Measurements from ENCODE around the gene RPP40.
A peak's percentile ranks its signal among the peaks of the same experiment; 100 is the strongest.

The RPP40 gene

DNA sequence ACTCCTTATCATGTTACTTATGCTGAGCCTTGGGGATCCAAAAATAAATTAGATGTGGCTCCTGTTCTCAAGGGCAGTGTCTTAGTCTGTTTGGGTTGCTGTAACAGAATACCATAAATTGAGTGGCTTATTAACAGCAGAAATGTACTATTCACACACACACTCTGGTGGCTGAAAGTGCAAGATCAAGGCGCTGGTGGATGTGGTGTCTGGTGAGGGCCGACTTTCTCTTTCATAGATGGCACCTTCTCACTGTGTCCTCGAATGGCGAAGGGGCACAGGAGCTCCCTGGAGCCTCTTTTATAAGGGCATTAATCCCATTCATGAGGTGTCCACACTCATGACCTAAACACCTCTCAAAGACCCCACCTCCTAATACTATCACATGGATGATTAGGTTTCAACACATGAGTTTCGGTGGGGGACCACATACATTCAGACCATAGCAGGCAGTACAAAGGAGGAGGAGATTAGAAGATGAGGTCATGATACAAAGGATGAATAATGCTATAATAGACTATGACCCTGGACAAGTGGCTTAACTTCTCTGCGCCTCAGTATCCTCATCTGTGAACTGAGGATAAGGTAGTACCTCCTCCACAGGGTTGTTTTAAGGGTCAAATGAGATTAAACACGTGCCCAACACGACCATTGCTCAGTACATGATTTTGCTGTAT is 34.1 kb downstream of the RPP40 start:
- no peak for DNase-seq (ENCODE audit: low spot score)

DNA sequence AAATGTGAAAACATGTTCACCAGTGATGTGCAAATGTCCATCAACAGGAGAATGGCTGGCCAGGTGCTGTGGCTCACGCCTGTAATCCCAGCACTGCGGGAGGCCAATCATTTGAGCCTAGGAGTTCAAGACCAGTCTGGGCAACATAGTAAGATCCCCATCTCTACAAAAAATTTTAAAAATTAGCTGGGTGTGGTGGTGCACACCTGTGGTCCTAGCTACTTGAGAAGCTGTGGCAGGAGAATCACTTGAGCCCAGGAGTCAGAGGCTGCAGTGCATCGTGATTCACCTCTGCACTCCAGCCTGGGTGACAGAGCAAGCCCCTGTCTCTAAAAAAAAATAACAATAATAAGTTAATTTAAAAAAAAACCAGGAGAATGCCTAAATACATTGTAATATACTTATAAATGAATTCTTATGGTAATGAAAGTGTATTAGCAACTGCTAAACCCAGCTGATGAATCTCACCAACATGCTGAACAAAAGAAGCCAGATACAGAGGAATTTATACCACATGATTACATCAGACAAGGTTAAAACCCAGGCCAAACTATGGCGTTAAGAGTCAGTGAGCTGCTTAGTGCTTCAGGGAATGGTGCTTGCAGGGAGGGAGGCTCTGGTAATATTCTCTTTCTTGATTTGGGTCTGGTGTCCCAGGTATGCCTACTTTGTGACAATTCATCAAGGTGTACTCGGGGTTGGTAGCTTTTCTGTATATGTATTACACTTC is 36.4 kb downstream of the RPP40 start:
- no peak for DNase-seq (ENCODE audit: low spot score)

DNA sequence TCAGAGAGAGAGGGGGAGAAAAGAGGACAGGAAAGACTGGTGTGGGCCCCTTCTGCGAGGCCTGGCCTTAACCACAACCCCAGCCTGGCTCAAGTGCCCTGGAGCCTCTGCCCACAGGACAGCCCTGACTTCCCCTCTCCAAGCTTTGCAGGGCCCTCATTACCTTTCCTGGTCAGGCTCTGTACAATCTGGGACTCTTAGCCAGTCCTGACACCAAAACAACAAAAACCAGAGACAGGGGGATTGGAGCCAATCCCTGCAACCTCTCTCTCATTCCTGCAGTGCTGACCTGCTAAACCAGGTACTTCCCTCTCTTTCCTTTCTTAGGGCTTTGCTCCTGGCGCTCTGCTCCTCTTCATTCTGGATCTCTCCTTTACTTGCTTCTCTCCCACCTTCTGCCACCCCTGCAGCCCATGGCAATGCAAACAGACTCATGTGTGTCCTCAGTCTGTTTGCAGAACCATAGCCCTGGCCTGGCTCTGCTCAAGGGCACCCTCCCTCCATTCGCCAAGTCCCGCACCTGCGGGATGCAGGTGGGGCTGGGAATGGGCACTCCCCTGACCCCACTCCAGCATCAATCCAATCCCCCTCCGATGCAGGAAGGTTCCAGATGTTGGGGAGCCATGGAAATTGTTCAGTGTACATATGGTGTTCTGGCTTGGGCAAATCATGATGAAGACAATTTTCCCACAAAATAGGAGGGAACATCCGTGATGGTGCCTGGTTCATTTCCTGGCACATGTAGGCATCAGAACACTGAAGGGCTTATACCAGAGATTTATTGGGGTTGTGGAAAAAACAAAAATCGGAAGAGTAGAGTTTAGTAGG is 38.1 kb downstream of the RPP40 start:
- DNase-seq (ENCODE audit: low spot score), result no peak

DNA sequence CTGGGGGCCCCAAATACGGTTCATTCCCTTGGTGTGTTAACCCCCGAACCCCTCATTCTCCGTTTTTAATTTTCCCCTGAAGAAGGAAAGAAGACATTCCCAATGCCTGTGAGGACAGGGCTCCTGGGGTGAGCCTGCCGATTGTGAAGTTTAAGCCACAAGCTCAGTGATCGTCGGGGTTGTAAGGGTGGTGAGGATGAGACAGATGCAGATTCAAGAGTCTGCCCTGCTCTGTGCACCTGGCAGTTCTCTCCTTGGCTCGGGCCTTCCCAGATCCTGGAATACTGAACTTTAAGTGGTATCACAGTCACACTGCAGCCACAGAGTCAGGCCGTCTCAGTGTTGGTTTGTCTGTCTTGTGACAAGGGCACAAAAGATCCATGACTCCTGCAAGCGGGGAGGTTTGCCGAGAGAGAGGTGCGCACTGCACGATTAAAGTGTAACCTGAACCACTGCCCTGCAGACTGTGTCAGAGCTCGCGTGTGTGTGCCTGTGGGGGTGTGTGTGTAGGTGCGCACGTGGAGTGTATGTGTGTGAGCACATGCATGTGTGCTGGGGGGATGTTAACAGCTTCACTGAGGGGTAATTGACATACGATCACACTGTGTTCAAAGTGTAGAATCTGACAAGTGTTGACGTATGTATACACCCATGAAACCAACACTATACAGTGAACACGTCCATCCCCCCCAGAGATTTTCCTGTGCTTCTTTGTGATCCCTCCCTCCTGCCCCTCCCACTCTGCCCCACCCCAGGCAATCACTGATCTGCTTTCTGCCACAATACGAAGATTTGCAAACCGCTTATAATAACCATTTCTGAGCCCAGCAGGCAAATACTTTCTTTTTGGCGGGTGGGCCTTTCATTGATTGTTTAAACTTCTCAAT is 38.9 kb downstream of the RPP40 start:
- no peak for DNase-seq (ENCODE audit: low spot score)

DNA sequence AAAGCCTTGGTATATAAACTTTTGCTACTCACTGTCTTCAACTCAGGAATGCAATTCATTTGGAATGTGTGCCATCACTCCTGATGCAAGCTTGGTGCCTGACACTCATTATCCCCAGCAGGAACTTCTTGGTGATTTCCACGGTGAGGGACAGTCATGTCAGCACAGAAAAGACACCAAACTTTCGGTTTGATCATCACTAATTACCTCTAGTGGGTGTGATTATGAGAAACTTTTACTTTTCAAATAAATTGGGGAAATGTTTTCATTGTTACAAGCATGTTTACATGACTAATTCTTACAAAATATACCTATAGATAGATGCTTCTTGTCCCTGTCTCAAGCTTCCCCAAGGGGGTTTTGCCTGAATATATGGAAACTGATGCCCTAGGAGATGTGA is 40.9 kb downstream of the RPP40 start:
- DNase-seq (ENCODE audit: low spot score), result no peak

DNA sequence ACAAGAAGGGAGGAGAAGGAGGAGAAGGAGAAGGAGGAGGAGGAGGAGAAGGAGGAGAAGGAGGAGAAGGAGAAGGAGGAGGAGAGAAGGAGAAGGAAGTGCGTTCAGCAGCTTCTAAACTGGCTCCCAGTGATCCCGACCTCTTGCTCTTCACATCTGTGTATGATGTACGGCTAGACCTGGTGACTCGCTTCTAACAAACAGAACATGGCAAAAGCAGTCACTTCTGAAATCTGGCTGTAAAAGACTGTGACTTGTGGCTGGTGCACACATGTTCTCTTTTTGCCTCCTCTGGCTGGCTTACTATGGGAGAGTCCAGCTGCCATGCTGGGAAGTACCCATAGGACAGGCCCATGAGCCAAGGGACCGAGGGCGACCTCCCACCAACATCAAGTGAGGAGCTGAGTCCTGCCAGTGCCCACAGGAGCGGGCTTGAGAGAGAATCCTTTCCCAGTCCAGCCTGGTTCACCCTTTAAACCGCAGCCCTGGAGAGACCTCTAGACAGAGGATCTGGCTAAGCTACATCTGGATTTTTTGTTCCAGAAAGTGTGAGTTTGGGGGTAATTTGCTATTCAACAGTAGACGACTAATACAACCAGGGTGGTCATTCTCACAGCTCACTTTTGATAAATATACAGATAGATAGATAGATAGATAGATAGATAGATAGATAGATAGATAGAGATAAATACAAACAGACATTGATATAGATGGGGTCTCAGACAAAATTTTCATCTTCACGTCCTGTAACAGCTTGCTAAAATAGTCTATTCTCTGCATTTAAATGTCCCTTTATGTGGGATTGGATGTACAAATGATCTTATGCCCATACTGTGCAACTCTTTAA is 42.3 kb downstream of the RPP40 start:
- no peak for DNase-seq (ENCODE audit: low spot score)

DNA sequence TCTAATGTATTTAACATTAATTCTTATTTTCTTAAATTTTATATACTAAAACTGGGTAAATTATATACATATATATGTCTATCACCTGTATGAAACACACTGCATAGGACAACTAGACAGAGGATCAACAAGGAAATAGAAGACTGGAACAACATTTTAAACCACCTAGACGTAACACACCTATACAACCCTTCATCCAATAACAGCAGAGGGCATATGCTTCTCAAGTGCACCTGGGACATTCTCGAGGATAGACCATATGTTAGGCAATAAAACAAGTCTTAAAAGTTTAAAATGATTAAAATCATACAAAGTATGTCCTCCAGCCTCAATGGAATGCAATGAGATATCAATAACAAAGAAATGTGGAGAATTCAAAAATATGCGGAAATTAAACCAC is 45.2 kb downstream of the RPP40 start:
- DNase-seq (ENCODE audit: low spot score), result no peak

DNA sequence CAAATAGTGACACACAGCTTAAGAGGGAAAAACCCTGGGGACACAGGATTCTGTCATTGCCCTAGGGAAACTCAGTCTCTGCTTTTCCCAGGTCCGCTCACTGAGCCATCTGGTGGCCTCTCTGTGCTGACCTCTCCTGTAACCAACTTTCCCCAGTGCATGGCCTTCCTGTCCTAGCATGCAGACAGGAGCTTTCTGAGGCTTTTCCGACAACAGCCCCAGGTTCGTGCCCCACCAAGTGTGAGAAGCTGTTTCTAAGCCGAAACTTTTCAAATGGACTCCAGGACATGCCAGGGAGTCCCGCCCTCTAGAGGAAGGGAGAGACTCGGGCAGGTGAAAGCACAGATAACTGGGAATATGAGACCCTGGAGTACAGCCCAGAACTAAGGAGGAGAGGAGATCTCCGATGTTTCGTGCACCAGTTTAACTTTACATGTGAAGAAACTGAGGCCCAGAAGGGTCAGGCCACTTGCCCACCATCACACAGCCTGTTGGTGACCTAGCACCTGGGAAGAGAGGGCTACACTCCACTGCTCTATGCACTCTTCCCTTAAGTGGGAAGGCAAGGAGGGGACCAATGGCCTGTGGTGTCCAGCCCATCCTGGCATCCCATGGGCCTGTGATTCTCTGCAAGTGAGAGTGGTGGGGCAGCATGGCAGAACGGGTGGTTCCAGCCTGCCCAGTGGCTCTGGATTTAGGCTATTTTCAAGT is 46.2 kb downstream of the RPP40 start:
- no peak for DNase-seq (ENCODE audit: low spot score)

DNA sequence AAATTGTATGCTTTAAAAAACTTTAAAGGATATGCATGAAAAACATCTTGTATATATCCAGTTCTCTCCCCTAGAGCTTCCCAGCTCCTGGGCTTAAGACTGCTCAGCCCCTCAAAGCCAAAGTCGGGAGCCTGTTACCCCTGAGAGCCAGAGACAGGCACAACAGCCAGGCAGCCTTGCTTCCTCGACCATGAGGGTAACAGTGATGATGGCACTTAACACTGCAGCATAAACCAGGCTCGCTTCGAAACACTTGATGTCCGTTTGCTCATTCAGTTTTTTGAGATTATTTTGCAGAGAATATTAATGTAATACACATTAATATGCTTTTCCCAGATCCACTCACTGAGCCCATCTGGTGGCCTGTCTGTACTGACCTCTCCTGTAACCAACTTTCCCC is 47.2 kb downstream of the RPP40 start:
- no peak for DNase-seq (ENCODE audit: low spot score)

DNA sequence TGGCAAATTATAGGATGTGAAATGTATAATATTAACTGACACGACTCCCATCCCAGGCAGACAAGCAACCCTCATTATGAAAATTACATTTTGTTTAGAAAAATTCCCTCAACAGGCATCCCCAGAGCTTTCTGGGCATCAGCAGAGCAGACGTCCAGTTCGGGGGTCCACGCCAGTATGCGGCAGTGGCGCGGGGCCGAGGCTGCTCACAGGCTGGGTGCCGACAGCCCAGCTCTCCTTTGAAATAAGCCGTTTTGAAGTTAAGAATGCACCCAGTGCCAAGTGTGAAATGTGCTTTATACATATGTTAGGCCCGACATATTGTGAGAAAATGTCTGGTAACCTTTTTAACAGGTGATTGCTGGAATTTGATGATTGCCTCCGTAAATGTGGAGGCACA is 50.4 kb downstream of the RPP40 start:
- no peak for DNase-seq (ENCODE audit: low spot score)

DNA sequence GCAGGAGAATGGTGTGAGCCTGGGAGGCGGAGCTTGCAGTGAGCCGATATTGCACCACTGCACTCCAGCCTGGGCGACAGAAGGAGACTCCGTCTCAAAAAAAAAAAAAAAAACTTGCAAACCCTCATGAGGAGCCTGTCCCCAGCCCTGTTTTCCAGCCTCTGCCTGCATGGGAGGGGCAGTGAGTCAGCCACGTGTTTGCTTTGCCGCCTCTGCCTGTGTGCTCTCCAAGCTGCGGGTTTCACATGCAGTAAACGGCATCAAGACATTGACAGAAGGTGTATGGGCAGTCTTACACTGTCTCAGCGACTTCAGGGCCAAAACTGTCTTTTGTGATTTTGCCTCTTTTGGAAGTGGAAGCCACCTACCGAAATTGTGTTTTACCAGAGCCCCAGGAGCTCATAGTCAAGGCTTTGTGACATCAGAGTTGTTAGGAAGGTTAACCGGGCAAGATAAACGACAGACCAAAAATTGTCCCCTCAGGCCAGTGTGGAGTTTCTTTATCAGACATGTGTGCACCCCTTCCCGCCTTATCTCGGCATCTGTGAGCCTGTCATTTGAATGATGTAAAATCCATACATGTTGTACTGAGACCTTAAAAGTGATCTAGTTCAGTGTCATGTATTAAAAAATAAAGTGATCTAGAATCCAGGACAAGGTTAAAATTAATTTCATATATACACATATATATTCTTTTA is 52.9 kb downstream of the RPP40 start:
- DNase-seq (ENCODE audit: low spot score), result peak; percentile 52

DNA sequence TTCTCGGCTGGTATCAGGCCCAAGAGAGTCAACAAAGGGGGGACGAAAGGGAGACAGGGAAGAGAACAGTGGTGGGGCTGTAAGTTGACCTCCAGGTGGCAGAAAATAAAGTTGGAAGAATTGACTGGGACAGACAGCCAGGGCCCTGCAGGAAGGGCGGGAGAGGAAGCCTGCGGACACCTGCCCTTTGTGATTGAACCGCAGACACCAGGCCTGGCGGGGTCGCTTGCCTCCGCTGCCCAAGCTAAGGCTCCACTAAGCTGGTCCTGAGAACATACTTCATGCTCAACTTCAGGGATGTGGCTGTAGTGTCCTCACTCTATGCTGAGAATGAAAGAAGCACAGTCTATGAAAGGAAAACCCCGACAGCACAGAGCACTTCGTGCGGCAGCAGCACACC is 53.8 kb downstream of the RPP40 start:
- DNase-seq (ENCODE audit: low spot score), result no peak

DNA sequence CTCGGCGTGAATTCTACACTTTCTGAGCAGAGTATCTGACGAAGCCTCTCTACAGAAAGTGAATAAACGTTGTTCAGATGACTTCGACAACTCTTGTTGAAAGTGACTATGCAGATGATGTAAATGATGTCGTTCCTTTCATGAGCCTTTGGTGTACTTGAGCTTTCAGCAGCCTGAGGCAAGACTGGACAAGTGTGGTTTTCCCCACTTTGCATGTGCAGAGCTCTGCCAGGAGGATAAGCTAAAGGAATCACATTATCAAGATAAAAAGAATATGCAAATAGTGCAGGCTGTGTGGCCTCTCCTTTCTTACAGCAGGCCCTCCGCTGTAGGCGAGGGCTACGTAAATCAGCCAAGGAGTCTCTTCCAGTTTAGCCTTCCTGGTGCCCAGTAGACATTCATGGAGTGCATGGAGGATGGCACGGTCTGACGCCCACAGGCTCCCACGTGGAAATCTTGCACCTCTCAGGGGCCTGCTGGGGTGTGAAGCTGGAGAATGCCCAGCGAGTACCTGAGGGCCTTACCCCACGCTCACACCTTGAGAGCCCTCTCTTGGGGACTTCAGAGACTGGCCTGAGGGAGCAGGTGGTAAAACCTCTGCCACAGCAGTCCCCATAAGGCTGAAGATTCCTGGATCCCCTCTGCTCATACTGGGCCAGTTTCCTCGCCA is 54.9 kb downstream of the RPP40 start:
- DNase-seq (ENCODE audit: low spot score), result no peak

DNA sequence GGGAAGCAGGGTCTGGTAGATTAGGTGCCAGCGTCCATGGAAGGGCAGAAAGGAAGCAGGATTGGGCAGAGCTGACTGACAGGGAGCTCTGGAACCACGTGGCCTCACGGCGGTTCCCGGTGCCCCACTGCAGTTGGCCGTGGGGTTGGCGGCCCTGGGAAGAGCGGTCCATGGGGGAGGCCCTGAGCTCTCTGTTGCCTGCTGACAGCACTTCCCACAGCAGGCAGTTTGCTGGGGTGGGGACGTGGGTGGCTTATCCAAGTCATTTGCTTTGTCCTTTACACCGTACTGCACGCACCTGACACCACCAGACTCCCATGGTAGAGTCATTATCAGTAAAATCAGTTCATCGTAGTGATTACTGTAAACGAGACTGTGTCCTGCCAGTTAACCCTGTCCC is 56.1 kb downstream of the RPP40 start:
- DNase-seq (ENCODE audit: low spot score), result no peak

DNA sequence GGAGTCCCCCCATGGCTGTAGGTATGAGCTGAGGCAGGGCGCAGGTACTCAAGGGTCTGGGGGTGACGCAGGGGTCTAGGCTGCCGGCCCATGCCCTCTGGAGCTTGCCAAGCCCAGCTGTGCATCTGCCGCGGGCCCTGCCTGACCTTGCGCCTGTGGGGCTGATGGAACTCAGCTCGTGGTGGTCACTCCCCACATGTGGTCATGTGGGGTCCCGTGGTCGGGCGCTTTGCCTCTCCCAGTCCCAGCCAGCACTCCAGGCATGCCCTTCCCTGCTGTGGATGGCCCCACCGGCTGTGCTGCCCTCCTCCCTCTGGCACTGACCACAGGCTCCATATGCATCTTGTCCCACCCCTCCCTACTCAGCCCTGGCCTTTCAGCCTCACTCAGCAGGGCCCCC is 57.3 kb downstream of the RPP40 start:
- no peak for DNase-seq (ENCODE audit: low spot score)
